A673 (cell line): Measurements from ENCODE around the gene ACSBG1. TPM values are rescaled to one million over a fixed set of nuclear protein-coding genes. Genes with fewer than 3 reads are reported as not detected.

Experiments used
- BruUV-seq: library from RNA; stranded (reverse); fragments of 400-500 nt; replicated peaks from 2 replicates; lab custom pipeline; 2021; lab: Mats Ljungman, UMichigan
- CTCF ChIA-PET: fragments of 300-600 bp; sonication (Branson Sonifier 250); formaldehyde crosslinking; loops from one replicate; lab custom pipeline; 2022; ENCODE audit warnings: antibody characterized with exemption; lab: Charles Lee
- POLR2A ChIA-PET: fragments of 300-600 bp; sonication (Branson Sonifier 250); formaldehyde crosslinking; loops from one replicate; lab custom pipeline; 2022; ENCODE audit warnings: antibody characterized with exemption; ENCODE audit not compliant: low non-redundant PET; lab: Charles Lee
- DNase-seq: peaks from one replicate; pipeline ENCODE4 v3.0.0-alpha.2; 2015; ENCODE audit warnings: low spot score
- H3K27ac ChIP-seq: fragments of 200-600 bp; sonication (generic); 2 replicates; pipeline ENCODE4 v1.5.1; 2016; ENCODE audit warnings: mixed run types, low read depth, mild to moderate bottlenecking, mixed read lengths, antibody characterized with exemption, low read length; ENCODE audit not compliant: poor library complexity, severe bottlenecking
- H3K27me3 ChIP-seq: fragments of 200-600 bp; sonication (generic); replicated peaks from 2 replicates; pipeline ENCODE4 v1.6.1; 2017; ENCODE audit warnings: mixed run types, low read depth, mild to moderate bottlenecking, mixed read lengths, antibody characterized with exemption, low read length; ENCODE audit not compliant: insufficient read depth, poor library complexity
- H3K36me3 ChIP-seq: fragments of 200-600 bp; sonication (generic); 2 replicates; pipeline ENCODE4 v1.6.1; 2016; ENCODE audit warnings: mixed run types, mild to moderate bottlenecking, mixed read lengths, antibody characterized with exemption, low read length; ENCODE audit not compliant: insufficient read depth, poor library complexity, severe bottlenecking
- H3K4me1 ChIP-seq: fragments of 200-600 bp; sonication (generic); 2 replicates; pipeline ENCODE4 v1.6.1; 2017; ENCODE audit warnings: mixed run types, mild to moderate bottlenecking, mixed read lengths, antibody characterized with exemption, low read length; ENCODE audit not compliant: insufficient read depth, poor library complexity, severe bottlenecking
- H3K4me3 ChIP-seq: fragments of 200-600 bp; sonication (generic); 2 replicates; pipeline ENCODE4 v1.5.1; 2016; ENCODE audit warnings: low read depth, mixed run types, mild to moderate bottlenecking, mixed read lengths, low read length; ENCODE audit not compliant: poor library complexity, severe bottlenecking
- H3K9me3 ChIP-seq: fragments of 200-600 bp; sonication (generic); 2 replicates; pipeline ENCODE4 v1.6.1; 2016; ENCODE audit warnings: mixed run types, low read depth, mild to moderate bottlenecking, mixed read lengths, antibody characterized with exemption, low read length; ENCODE audit not compliant: poor library complexity, severe bottlenecking
- EZH2 ChIP-seq: fragments of 200-600 bp; sonication (generic); IDR thresholded peaks from 2 replicates; pipeline ENCODE4 v1.6.1; 2017; ENCODE audit warnings: borderline replicate concordance, low read depth, mild to moderate bottlenecking, mixed read lengths, antibody characterized with exemption, low read length; ENCODE audit not compliant: poor library complexity, severe bottlenecking
- intact Hi-C: fragments of 100-400 bp; cut with micrococcal nuclease; formaldehyde crosslinking; loops from one replicate; pipeline ENCODE4 v1.10.0; 2022; ENCODE audit not compliant: unreplicated experiment
- total RNA-seq: library from RNA; stranded (reverse); gene quantifications from 2 replicates; pipeline ENCODE4 v1.2.3, GENCODE V29; 2021
- TF ChIP-seq, protein P1 (sequence below): fragments of 300-800, 200-600 bp; sonication (generic); conservative IDR thresholded peaks from 2 replicates; pipeline ENCODE4 v1.5.1; 2017; ENCODE audit warnings: low read depth, mild to moderate bottlenecking, antibody characterized with exemption, low read length, moderate library complexity, mixed read lengths

Gene ACSBG1
- total RNA-seq, 1 experiment from 2014 or later = 0.45 TPM

DNA sequence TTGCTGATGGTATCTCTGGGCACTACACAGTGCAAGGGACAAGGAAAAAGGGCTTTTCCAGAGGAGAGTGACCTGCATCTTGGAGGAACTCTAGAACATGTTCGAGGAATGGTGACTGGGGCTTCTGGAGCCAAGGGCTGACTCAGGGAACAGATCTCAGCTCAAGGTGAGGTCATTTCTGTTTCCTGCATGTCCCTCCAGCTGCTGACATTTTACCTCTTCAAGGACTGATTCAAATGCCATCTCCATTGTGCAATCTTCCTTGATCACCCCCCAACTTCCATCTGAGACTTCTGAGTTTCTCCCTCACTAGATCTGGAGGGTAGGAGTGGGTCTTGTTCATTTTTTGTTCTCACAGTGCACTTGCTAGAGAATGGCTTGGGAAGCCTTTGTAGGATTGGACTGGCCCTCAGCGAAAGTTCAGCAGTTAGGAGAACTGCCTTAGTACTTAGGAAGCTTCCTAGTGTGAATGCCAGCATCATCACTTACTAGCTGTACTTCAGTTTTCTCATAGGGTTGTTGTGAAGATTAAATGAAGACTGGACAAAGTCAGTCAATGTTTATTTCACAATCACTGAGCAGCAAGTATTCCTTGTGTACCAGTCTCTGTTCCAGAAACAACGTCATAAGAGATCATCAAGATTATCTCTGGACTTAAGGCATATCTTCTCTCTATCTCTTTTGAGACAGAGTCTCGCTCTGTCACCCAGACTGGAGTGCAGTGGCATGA, 87.8 kb downstream of the ACSBG1 start:
- Histone ChIP-seq H3K9me3 (no peaks in the 10 kb centered on the region), H3K36me3 (no peaks in the 10 kb centered on the region), H3K4me3 (no peak overlapping the region), H3K27ac (no peak overlapping the region), H3K4me1 (peaks cover 12% of the 10 kb centered on the region), H3K27me3 (no peaks in the 10 kb centered on the region)
- intact Hi-C loops = no loop called here
- ChIA-PET CTCF (no interaction called here), POLR2A (no interaction called here)
- BruUV-seq = no TSS peak
- TF ChIP-seq EZH2 = no peak
- TF ChIP-seq, protein P1, sequence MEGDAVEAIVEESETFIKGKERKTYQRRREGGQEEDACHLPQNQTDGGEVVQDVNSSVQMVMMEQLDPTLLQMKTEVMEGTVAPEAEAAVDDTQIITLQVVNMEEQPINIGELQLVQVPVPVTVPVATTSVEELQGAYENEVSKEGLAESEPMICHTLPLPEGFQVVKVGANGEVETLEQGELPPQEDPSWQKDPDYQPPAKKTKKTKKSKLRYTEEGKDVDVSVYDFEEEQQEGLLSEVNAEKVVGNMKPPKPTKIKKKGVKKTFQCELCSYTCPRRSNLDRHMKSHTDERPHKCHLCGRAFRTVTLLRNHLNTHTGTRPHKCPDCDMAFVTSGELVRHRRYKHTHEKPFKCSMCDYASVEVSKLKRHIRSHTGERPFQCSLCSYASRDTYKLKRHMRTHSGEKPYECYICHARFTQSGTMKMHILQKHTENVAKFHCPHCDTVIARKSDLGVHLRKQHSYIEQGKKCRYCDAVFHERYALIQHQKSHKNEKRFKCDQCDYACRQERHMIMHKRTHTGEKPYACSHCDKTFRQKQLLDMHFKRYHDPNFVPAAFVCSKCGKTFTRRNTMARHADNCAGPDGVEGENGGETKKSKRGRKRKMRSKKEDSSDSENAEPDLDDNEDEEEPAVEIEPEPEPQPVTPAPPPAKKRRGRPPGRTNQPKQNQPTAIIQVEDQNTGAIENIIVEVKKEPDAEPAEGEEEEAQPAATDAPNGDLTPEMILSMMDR = no peak
- DNase-seq = no peak

DNA sequence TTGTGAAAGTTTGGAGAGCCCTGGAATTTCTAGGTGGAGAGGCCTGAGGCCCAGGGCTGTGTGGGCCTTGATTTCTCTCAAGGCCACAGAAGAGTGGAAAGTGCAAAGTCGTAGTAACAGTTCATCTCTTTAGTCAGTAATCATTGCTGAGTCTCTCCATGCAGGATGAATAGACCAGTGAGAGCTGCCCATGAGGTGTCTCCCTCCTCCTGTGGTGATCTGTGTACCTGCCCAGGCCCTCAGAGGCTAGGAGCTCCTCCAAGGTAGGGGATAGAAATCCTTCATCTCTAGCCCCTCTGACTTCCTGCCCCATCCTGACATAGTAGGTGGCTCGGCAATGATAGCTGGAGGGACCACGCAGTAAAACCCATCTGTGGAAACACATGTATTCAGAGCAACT, 92.0 kb downstream of the ACSBG1 start:
- POLR2A ChIA-PET = no interaction called here
- Histone ChIP-seq H3K4me1 (no peaks in the 10 kb centered on the region), H3K36me3 (no peaks in the 10 kb centered on the region), H3K27ac (no peak overlapping the region), H3K9me3 (no peaks in the 10 kb centered on the region), H3K27me3 (no peaks in the 10 kb centered on the region), H3K4me3 (no peak overlapping the region)
- CTCF ChIA-PET = no interaction called here
- intact Hi-C loops = no loop called here
- BruUV-seq = no TSS peak
- no peak for TF ChIP-seq EZH2
- TF ChIP-seq, protein P1 = no peak
- no peak for DNase-seq

DNA sequence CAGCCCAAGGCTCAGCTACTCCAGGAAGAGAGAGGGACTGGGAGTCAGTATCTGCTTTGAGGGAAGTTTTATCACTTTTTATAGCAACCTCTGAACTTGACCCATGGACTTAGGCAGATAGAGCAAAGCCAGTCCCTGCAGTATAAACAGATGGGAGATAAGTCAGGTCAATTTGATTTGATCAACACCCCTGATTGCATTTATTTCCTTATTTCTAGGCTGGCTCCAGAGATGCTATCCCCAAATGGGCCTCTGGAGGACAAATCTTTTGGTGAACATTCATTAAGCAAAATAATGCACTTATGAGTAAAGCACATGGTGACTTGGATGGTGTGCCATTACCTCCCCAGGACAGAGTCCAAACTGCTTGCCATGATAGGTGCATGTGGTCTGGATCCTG, 94.1 kb downstream of the ACSBG1 start:
- TF ChIP-seq, protein P1 = no peak
- no peak for TF ChIP-seq EZH2
- intact Hi-C loops = no loop called here
- no peaks in the 10 kb centered on the region for H3K27me3 ChIP-seq
- ChIA-PET CTCF (interaction anchor here (2.2 kb wide), 1 partner anchor 32 kb away, joined by 5 read pairs; no protein-coding TSS in a partner anchor), POLR2A (no interaction called here)
- H3K4me1 ChIP-seq = no peaks in the 10 kb centered on the region
- no TSS peak for BruUV-seq
- no peak overlapping the region for H3K27ac ChIP-seq
- no peaks in the 10 kb centered on the region for H3K9me3 ChIP-seq
- H3K4me3 ChIP-seq = no peak overlapping the region
- no peaks in the 10 kb centered on the region for H3K36me3 ChIP-seq
- DNase-seq = no peak
